Stimulated activated CD4-positive, alpha-beta T cell treated with anti-CD3 and anti-CD28 coated beads, Interleukin-2, amount 100 ng/mL, for 48 hours (primary cell): ENCODE results near the gene ANKRD29.
A peak's percentile ranks its signal among the peaks of the same experiment; 100 is the strongest.

Source experiments
- DNase-seq, 2 donors: peaks; one replicate each; pipeline ENCODE4 v3.0.0-alpha.2; 2020

ANKRD29 gene

DNA sequence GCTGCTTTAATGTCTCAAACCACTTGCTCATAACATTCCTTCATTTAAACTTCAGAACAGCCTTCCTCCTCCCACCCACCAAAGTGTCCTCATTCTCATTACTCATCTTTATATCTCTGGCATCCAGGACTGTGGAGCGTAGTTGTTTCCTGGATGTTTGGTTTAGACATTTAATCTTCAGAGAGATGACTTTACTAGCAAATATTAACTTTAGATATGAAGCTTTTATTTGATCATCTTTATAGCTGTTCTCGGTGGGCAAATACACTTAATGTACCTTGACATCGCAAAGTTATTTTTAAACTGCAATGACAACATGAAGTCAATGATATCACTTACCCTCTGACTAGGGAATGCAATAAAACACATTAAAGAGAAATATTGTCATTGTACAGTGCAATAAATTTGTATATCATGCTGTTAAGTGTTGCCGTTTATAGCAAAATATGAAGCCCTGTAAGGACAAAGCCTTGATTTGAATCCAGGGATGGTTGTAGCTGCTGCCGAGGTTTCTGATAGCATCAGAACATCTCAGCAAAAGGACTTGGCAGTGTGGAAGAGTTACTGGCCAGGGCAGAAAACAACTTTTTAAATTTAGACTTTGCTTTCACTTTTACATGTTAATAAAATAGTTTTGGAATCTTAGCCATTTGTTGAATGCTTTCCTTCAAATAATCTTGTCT is 21.9 kb upstream of the ANKRD29 start:
- no peak for DNase-seq

DNA sequence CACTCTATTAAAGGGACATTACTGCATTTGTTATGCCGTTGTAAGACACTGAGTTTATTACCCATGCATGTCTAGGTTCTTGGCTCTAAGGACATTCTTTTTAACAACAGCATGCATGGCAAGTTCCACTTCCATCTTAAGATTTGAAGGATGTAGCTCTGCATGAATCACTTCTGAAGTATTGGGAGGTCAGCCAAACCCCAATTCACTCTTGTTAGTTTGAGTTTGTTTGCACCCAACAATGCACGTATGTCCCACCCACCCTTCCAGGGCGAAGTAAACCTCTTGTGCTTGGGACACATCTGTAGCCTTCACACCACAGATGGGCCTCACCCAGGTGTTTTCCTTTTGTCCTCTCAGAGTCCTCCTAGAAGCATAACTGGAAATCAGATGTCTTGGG is 21.0 kb upstream of the ANKRD29 start:
- DNase-seq = no peak

DNA sequence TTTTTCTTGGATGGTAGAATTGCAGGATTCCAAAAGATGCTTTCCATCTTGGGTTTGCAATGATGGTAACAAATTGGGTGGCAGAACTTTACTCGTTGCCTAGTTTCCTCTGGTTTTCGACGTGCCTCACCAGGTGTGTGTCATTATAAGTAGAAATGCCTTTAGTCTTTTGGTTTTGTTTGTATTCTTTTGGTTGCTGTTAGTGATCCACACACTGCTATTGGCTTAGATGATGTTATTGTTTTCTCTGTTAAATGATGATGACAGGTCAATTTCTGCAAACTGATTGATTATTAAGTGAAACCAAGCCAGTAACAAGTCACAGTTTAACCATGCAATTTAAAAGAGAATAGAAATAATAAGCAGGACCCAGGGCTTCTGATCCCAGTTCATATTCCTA is 20.4 kb upstream of the ANKRD29 start:
- DNase-seq = no peak

DNA sequence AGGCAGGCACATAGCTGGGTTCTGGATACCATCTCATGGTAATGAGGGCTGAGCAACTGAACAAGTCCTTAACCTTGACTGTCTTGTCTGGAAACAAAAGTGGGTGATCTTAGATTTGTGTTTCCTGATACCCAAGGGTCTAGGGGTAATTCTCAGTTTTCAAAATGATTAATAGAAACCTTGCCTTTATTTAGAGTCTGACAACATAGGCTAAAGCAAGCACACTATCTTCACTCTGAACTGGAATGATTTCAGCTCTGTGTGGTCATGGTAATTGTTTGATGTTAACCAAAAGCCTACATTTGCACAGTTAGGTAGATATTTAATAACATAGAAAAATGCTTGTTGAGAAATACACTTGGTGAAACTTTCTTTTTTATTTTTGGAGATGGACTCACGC is 19.8 kb upstream of the ANKRD29 start:
- no peak for DNase-seq

DNA sequence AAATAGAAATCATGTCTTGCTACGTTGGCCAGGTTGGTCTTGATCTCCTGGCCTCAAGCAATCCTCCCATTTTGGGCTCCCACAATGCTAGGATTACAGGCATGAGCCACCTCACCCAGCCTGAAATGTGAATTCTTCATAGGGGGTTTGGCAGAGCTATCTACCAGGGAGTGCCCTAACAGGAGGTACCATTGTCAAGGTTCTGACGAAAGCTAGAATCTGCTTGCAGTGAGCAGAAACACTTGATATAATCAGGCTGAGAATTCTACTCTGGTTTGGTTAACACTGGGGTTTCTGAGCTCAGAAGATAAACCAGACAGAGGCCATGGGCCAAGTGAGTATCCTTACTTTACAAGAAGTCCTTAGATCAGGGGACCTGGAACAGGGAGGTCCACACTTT is 19.3 kb upstream of the ANKRD29 start:
- no peak for DNase-seq

DNA sequence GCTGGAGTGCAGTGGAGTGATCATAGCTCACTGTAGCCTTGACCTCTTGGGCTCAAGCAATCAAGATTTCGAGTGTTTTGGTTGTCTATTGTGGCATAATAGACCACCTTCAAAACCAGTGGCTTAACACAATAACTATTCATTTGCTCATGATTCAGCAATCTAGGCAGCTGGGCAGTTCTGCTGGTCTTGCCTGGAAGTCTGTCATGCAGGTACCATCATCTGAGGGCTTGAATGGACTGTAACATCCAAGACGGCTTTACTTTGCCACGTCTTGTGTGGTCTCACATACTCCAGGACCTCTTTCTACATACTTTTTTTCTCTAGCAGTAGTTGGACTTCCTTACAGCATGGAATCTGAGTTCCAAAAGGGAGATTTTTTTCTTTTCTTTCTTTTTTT is 13.2 kb upstream of the ANKRD29 start:
- no peak for DNase-seq

DNA sequence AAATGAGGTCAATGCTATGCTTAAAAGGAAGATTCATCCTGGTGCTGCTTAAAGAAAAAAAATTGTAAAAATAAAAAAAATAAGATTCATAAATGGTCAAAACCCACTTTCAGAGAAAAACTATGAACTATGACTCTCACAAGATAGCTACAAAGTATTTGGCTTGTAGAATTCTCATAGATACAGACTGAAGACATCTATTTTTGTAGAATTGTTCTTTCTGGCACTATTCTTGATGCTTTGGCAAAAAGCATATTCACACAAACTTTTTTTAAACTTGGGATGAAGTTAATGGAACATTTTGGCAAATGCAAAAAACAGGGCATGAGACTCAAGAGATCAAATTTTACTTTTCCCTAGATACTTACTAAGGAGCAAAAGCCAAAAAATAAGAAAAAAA is 12.5 kb upstream of the ANKRD29 start:
- DNase-seq = no peak

DNA sequence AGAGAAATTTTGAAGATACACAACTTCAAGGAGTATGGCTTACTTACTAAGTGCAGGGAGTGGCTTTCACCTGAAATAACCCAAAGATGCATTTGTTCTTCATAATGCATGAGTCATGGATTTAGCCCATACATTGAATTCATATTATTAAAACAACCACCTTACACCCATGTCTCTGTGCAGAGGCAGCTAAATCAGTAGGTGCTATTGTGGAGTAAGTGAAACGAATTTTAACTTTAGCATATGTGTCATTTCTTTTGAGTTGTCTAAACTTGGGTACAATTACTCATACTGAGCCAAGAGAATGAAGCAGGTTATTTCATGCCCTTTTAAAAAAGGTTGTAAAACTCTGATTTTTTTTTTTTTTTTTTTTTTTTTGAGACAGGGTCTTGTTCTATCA is 11.0 kb upstream of the ANKRD29 start:
- DNase-seq = no peak

DNA sequence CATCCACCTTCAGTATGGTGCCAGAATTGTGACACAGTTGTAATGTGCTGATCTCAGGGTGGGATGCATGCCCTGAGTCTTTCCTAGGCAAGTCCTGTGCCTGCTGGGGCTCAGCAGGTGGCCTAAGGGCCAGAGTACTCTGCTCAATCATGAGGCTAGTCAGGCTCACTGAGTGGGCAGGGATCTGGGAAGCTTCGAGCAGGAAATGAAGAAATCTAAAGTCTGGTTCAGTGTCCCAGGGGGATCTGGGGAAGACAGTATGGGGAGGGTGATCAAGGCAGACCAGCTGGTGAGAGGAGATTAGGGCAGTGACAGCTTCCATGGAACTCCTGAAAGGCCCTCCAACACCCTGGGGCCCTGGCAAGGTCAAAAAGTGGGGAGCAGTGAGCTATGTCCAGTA is 8.9 kb upstream of the ANKRD29 start:
- DNase-seq = no peak

DNA sequence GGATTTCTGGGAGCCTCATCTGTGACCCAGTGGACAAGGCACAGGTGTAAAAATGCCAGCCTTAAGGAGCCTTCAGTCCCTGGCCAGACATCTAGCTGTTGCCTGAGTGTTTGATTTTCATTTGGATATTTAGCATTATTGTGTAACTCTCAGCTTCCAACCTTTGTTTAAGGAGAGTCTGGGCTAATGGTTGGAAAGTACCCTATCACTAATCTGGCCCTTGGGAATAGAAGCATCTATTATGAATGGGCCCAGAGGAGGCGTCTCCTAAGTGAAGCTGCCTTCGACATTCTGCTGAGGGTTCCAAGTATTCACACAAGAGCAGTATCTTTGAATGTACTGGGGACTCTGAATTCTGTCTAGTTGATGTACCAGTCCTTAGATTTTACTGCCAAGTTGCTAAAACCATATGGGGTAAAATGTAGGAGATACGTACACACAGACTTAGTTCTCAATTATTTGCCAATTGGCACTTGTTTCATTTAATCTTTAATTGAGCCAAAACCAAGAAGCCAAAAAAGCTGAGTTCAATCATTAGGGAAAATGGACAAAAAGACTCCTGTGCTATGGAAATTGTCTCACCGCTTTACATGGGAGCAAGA is 7.2 kb upstream of the ANKRD29 start:
- no peak for DNase-seq

DNA sequence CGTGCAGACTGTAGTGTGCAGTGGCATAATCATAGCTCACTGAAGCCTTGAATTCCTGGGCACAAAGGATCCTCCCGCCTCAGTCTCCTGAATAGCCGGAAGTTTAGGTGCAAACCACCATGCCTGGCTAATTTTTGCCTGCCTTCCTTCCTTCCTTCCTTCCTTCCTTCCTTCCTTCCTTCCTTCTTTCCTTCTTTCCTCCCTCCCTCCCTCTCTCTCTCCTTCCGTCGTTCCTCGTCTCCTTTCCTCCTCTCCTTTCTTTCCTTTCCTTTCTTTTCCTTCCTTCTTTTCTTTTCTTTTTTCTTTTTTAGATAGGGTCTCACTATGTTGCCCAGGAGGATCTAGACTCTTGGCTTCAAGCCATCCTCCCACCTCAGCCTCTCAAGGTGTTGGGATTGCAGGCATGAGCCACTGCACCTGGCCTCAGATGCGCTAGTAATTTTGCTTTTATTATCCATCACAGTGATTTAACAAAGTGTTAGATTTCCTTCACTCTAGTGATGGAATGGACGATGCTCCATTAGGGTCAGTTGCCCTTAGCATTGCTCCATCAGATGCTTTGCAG is 6.6 kb upstream of the ANKRD29 start:
- DNase-seq = no peak

DNA sequence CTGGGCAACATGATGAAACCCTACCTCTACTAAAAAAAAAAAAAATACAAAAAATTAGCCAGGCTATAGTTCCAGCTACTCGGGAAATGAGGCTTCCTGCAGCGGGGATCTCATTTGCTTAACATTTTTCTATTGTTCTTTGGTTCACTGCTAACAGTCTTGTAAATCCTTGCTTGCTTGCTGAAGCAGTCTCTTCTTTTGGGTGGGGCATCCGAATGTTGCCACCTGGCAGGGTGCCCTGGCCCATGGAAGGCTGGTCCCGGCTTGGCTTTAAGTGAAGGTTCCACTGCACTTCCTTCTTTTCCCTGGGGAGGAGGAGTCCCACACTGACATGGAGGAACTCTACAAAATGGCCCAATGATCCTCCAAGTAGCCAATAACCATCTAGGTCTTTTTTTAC is 6.0 kb upstream of the ANKRD29 start:
- no peak for DNase-seq

DNA sequence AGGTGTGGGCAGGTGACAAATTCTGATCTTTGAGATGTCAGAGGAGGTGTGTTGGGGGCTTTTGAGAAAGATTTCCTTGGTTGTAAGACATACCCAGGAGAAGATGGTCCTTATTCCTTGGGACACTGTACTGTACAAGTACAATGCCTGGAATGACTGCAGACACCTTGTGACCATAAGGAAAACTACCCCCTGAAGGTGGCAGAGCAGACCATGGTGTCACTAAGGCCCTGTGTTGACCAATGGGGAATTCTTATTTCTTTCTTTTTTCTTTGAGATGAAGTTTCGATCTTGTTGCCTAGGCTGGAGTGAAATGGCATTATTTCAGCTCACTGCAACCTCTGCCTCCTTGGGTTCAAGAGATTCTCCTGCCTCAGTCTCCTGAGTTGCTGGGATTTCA is 4.4 kb upstream of the ANKRD29 start:
- DNase-seq = no peak

DNA sequence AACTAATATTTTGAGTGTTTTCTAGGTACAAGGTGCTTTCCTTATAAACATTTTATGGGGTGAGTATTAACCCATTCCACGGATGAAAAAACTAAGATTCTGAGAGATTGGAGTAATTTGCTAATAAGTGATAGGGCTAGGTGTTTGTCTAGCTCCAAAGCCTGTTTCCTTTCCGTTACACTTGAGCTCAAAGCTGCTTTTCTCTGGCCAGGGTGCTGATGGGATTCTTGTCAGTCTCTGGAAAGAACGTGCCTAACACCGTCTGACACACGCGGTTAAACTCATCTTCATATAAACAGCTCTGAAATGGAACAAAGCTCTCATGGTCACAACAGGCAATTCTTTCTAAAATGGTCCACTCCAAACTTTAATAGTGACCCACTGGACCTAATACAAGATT is 2.0 kb upstream of the ANKRD29 start:
- no peak for DNase-seq

DNA sequence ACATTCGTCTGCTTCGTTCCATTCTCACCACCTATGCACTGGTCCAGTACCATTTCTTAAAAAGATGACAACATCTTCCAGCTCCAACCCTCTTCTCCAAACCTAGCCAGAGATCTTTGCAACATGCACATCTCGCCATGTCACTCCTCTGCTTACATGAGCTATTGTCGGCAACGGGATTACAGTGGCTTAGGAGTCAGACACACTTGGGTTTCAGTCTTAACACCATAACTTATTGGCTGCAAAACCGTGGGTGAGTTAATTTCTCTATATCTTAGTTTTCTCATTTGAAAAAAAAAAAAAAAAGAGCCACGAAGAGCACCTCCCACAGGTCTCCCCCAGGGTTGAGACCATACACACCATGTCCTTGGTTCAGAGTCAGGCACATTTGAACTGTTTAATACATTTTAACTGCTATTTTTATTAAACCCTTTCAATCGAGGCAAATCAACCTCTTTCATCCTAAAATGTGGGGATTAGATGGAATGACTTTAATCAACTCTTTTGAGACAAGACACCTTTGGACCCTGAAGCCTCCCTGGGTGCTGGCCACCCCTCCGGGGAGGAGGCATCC is 889 bp downstream of the ANKRD29 start:
- peak in 1 of 2 donors; percentile 3 for DNase-seq

DNA sequence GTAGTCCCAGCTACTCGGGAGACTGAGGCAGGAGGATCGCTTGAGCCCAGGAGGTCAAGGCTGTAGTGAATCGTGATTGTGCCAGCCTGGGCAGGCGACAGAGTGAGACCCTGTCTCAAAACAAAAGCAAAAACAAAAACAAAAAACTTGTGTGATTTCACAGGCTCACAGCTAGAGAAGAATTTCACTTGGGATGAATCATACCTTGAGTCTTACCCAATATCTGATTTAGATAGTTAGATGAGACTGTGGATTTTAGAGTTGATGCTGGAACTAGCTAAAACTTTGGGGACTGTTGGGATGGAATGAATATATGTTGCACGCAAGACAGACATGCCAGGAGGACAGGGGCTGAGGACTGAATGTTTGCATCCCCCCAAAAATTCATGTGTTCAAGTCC is 4.4 kb downstream of the ANKRD29 start:
- DNase-seq = no peak

DNA sequence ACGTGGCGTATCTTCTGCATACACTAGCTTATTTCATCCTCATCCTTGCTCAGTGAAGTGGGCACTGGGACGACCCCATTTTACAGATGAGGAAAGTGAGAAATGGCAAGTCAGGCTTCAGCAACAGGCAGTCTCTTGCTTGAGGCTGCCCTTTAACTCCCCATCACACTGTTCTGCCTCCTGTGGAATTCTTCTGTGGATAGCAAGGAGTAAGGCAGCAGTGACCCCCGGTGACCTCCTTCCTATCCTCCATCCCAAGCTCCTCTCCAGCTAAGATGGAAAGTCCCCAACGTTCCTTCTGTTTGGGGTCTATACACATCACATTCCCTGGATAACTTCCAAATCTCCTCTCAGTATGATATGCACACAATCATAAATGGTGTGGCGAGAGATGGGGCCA is 10.5 kb downstream of the ANKRD29 start:
- no peak for DNase-seq

DNA sequence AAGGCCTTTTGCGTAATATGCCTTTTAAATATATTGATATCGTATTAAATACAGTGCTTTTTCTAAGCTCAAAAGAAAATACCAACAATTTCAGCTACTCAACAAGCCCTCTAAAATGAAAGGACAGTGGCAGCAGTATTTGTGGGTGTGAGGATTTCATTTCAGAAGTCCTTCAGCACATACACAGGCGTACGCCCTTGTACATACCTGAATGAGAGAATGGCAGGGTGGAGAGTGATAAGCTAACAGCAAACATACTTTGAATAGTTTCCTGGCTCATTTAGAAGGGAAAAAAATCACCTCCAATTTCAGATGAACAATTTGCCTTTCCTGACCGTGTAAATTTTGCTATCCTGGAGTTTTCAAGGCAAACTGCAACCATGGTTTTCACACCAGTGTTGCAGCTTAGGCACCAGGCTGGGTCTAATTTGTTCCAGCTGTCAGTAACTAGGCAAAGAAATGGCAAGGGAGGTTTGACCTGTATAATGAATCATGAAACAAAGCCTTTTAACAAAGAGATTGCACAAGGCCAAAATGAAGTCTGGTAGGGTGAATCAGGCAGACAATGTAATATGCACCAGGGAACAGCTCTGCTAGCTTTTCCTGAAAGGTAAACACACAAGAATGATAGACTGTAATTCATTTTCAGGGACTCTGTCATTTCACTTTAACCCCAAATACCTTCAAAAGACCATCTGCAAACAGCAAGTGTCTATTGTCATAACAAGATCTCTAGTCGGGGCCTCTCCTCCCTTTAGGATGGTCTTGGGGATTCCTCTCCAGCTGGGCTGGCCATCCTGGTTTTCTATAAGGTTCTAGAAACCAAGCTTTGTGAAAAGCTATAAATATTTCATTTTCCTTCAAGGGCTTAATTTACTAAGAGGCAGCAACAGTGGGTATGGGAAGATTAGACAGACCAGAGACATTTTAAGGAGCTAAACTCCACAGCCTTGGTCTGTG is 11.5 kb downstream of the ANKRD29 start:
- DNase-seq = no peak

DNA sequence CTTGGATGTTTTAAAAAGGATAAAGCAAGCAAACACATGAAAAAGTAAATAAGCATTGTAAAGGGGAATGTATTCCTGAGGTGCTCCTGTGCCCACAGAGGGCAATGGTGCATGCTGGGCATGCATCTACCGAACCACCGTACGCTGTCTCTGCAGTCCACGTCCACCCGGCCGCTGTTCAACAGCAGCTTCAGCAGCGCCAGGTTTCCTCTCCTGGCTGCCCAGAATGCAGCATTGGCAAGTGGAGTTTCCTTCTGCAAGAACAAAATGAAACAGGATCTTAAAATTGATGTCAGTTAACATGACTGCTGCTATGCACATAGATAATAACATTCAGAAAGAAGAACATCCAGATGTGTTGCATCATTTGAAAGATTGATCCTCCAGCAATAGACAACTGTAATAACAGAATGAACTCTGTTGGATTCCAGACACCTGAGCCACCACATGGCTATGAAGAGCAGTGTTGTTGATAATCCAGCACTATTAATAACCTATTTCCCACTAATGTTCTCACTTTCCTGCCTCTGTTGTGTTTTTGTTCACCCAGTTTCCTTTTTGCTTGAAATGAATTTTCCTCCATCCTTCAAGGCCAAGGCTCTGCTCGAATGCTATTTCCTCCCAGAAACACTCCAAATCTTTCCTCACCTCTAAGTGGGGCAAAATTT is 13.6 kb downstream of the ANKRD29 start:
- no peak for DNase-seq

DNA sequence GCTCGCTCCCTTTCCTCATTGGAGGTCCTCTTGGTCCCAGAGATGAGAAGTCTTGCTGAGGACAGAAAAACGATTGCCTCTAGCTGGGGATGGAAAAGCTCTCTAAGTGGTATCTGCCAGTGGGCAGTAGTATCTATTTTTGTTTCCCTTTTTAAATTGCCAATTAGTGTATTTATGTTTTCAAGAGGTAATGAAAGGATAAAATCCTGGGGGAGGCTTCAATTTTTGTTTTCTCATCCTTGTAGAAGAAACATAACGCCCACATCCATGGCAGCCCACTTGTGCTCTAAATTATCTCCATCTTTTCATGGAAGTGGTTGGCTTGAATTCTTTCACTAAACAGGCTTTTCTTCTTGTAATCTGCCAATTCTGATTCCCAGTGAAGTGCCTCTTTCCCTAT is 14.3 kb downstream of the ANKRD29 start:
- no peak for DNase-seq

DNA sequence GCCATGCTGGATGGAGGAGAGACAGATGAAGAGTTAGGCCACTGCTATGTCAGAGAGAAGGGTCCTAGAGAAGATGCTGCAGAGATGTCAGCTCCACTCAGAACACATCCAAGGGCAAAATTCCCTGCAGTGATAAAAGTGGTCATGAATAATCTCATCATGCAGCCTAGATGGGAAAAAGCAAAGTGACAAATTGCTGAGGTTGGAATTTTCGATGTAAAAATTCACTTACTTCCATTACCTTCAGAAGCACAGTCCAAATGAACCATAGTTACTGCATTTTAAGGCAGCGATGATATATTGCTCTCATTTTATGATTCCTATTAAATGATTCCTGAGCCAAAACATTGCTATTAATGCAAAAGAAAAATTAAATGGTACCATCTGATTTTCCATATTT is 16.4 kb downstream of the ANKRD29 start:
- no peak for DNase-seq

DNA sequence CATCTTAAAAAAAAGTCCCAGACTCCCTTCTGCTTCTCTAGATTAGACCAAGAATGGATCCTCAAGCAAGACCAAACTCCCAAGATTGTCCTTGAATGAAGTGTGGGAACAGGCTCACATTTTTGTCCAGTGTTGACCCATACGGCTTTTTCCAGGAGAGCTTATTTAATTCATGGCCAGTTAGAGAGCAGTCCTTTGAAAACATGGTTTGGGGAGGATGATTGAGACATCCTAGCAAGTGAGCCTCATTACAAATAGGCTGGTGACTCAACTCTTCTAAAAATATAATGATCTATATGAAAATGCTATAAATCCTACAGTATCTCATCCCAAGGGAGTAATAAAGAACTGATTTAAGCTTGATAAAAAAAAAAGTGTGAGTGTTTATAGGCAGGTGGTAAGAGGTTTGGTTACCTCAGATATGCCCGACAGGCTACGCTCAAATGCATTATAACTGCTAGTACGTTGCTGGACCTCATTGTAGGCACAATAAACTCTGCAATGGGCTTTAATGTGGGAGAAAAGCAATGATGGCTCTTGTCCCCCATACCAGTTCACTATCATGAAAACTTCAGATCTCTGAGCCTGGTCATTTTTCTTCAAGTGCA is 17.0 kb downstream of the ANKRD29 start:
- DNase-seq = no peak
